HG03354 (cell line): ENCODE results near the gene PACSIN2.
"Not testable (repeated sequence)": the region's sequence is repeated elsewhere in the genome, so short reads cannot be mapped to it uniquely, and the experiment has no call there.

Experiments
- ATAC-seq: cut with Tn5 transposase; IDR thresholded peaks from one replicate; pipeline ENCODE4 v1.9.1; 2021; ENCODE audit warnings: mild to moderate bottlenecking; ENCODE audit not compliant: unreplicated experiment, poor library complexity, severe bottlenecking

PACSIN2 gene

GRCh38 chr22:43013355-43014315 is 1.3 kb downstream of the PACSIN2 start:
- no peak for ATAC-seq

GRCh38 chr22:43012390-43012789 is 2.6 kb downstream of the PACSIN2 start:
- no peak for ATAC-seq

GRCh38 chr22:43011079-43011478 is 3.9 kb downstream of the PACSIN2 start:
- no peak for ATAC-seq

DNA sequence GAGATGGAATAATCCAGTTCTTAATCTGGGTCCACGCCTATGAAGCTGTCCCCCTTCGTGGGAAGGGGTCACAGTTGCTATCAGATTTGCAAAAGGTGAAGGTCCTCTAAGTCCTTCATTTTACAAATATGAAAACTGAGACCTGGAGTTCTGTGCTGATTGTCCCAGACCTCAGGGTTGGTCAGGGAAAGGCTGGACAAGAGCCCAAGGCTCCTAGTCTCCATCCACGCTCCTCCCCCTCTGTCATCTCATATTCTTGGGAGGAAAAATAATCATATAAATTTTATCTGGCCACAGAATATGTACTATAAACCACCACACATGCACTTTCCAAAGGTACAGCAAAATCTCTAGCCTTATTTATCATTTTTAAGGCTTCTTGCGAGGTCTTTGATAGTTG is 5.5 kb downstream of the PACSIN2 start:
- ATAC-seq: no peak

GRCh38 chr22:43008921-43009320 is 6.0 kb downstream of the PACSIN2 start:
- no peak for ATAC-seq

GRCh38 chr22:43008509-43008908 is 6.4 kb downstream of the PACSIN2 start:
- no peak for ATAC-seq

DNA sequence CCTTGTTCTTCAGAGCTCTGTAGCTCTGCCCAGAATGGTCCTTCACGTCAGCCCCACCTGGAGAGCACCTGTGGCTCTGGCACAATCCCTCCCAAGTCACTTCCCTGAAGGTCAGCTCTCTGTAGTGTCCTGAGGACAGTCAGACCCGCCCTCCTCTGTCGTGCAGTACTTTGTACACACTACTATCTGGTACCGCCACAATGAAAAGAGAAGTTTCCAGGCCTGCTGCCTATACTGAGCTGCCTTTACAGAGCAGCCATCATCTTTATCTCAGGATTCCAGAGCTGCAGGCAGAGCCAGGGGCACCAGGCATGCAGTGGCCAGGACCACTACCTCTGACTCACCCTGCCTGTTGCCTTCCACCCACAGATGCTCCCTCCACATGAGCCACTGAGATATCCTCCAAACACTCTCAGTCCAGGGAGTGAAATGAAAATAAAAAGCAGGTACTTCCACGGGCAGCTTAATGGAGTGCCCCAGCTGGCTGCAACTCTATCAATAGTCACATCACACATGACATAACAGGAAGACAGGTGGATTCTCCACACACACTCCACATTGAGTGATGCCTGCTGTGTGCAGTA is 7.3 kb downstream of the PACSIN2 start:
- ATAC-seq: no peak

GRCh38 chr22:43006753-43007152 is 8.2 kb downstream of the PACSIN2 start:
- no peak for ATAC-seq

DNA sequence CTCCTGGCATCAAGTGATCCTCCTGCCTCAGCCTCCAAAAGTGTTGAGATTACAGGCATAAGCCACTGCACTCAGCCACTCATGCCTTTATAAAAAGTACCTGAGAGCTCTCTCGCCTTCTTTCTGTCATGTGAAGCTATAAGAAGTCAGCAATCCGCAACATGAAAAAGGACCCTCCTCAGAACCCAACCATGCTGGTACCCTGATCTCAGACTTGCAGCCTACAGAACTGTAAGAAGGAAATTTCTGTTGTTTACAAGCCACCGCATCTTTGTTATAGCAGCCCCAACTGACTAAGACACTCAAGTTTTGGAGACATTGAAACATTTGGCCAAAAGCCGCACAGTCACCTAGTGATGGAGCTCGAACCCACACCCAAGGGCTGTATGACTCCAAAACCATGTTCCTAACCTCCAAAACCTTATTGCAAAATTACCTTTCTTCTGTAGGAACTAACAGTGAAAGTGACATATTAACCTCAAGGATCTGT is 8.9 kb downstream of the PACSIN2 start:
- no peak for ATAC-seq

GRCh38 chr22:43005106-43005505 is 9.8 kb downstream of the PACSIN2 start:
- ATAC-seq: no peak

DNA sequence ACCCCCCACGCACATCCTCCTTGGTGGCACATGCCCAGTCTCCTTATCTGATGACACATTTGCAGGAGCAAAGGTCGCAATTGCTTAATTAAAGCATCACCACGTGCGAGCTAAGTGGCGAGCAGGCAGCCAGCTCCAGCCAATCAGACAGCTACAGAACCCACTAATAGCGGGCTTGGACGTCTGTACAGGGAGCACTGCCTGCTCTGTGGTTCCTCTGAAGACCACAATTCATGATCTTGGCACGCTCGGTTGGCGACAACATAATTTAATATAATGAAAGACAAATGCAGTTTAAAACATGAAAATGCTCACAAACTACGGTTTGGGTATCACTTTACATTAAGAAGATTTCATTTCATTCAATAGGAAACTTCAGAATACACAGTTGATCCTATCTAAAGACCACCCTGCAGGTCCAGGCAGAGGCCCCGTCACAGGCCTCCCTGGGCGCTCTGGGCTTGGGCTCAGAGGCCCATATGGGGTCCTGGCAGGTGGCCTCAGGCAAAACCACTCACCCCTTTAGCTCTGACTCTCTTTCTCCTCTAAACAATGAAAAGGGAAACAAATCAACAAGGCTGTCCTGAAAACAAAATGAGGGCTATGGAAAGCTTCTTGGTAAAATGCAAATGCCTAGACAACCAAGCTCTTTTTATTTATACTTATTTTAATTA is 10.4 kb downstream of the PACSIN2 start:
- no peak for ATAC-seq

- ATAC-seq: no peak
Observed at GRCh38 chr22:43002202-43002586, 12.8 kb downstream of the PACSIN2 start.

GRCh38 chr22:43001271-43002201 is 13.4 kb downstream of the PACSIN2 start:
- no peak for ATAC-seq

GRCh38 chr22:43000441-43001175 is 14.3 kb downstream of the PACSIN2 start:
- no peak for ATAC-seq

DNA sequence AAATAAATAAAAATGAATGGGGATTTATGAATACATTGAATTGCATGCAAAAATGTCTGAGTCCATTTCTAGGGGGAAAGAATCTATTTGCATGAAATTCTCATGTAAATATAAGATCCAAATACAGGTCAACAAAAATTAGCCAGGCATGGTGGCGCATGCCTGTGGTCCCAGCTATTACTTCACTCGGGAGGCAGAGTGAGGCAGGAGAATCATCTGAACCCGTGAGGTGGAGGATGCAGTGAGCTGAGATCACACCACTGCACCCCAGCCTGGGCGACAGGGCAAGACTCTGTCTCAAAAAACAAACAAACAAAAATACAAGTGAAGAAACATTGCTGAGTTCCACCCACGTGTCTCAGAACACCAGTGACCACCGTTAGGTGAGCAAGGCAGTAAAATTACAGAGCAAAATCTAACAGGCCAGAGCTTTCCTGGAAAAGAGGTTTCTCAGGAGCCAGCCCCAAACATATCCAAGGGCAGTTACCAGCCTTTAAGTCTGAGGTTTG is 17.3 kb downstream of the PACSIN2 start:
- no peak for ATAC-seq

DNA sequence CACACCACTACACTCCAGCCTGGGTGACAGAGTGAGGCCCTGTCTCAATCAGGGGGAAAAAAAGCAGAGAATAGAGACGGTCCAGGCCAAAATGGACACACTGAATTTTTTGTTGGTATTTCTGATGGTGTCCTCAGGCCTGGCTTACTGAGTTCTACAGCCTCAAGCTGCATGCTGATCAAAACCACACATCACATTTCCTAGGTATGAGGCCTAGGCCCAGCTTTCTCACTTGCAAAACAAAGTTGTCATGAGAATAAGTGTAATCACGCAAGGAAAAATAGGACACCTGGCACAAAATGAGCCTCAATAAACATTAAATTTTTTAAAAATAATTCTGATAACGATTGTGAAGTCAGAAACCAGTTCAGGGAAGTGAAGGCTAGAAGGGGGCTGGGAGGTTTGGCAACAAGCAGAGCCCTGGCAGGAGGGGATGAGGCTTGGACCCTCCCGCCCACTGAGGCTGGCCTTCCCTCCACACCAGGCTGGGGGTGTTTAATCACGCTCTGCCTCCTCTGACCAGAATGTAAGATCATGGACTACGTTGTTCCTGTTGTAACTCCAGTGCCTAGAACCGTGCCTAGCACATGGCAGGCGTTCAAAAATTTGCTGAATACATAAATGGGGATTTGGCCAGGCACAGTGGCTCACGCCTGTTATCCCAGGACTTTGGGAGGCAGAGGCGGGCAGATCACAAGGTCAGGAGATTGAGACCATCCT is 18.1 kb downstream of the PACSIN2 start:
- no peak for ATAC-seq

DNA sequence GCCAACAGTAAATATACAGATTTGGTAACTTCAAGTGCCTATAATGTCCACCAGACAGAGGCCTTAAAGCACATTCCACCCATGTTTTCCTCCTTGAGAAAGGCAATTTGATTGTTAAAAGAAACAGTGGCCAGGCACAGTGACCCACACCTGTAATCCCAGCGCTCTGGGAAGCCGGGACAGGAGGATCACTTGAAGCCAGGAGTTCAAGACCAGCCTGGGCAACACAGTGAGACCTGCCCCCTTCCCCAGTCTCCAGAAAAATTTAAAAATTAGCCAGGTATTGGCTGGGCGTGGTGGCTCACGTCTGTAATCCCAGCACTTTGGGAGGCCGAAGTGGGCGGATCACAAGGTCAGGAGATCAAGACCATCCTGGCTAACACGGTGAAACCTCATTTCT is 19.3 kb downstream of the PACSIN2 start:
- not testable (repeated sequence) for ATAC-seq

DNA sequence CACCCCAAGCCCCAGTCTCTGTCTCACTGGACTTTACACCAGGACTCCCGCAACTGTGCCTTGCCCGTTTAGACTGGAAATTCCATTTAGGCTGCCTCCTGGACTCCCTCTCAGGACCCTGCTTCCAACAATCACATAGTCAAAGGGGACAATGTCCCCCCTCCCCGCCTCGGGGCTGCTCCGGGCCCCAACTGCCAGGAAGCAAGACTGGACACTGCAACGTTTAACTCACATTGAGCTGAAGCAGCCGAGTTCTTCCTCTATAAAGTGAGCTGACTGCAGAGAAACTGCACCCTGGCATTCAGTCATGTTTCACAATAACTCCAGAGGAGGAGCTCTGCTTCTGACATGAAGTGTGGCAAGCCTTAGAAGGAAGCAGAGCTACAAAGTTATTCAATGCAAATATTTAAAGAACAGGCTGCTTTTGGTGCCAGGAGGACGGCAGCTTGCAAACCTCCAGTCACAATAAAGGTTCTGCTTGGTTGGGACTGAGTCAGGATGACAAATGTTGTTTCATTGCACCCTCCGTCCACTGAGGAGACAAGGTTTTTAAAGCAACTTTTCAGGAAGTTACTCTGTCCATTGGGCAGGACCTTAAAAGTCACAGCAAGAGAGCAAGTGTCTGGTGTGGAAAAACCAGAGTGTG is 19.9 kb downstream of the PACSIN2 start:
- ATAC-seq: no peak
